HL-60 (cell line): ENCODE results near the gene SDSL.

Experiments used
- POLR2AphosphoS5 ChIP-seq: IDR thresholded peaks from 2 replicates; pipeline ENCODE4 v1.6.1; 2012; ENCODE audit warnings: low read depth
- TF ChIP-seq, protein P1 (sequence below): IDR thresholded peaks from one replicate; pipeline ENCODE4 v1.5.1; 2011; ENCODE audit warnings: low read length, control low read depth, inconsistent platforms; ENCODE audit not compliant: insufficient read depth
- TF ChIP-seq, protein P2 (sequence below): IDR thresholded peaks from 2 replicates; pipeline ENCODE4 v1.6.1; 2012; ENCODE audit warnings: low read depth; ENCODE audit not compliant: insufficient replicate concordance

DNA sequence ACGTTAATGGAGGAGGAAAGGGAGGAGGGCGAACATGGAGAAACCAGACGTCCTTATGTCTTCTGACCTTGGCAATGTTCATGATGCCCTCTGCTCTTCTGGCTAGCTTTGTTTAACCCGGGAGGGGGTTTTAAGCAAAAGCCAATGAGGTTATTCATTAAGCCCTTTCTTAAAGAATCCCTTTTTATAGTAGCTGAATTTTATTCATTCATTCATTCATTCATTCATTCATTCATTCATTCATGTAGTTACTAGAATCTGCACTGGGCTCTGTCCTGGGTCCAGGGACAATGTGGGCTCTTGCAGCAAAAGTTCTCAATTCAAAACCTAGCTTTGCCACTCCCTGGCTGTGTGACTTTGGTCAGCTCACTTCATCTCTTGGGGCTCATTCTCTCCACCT, 35.5 kb downstream of the SDSL start:
- TF ChIP-seq, protein P1, sequence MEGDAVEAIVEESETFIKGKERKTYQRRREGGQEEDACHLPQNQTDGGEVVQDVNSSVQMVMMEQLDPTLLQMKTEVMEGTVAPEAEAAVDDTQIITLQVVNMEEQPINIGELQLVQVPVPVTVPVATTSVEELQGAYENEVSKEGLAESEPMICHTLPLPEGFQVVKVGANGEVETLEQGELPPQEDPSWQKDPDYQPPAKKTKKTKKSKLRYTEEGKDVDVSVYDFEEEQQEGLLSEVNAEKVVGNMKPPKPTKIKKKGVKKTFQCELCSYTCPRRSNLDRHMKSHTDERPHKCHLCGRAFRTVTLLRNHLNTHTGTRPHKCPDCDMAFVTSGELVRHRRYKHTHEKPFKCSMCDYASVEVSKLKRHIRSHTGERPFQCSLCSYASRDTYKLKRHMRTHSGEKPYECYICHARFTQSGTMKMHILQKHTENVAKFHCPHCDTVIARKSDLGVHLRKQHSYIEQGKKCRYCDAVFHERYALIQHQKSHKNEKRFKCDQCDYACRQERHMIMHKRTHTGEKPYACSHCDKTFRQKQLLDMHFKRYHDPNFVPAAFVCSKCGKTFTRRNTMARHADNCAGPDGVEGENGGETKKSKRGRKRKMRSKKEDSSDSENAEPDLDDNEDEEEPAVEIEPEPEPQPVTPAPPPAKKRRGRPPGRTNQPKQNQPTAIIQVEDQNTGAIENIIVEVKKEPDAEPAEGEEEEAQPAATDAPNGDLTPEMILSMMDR = no peak
- TF ChIP-seq POLR2AphosphoS5 = no peak
- TF ChIP-seq, protein P2, sequence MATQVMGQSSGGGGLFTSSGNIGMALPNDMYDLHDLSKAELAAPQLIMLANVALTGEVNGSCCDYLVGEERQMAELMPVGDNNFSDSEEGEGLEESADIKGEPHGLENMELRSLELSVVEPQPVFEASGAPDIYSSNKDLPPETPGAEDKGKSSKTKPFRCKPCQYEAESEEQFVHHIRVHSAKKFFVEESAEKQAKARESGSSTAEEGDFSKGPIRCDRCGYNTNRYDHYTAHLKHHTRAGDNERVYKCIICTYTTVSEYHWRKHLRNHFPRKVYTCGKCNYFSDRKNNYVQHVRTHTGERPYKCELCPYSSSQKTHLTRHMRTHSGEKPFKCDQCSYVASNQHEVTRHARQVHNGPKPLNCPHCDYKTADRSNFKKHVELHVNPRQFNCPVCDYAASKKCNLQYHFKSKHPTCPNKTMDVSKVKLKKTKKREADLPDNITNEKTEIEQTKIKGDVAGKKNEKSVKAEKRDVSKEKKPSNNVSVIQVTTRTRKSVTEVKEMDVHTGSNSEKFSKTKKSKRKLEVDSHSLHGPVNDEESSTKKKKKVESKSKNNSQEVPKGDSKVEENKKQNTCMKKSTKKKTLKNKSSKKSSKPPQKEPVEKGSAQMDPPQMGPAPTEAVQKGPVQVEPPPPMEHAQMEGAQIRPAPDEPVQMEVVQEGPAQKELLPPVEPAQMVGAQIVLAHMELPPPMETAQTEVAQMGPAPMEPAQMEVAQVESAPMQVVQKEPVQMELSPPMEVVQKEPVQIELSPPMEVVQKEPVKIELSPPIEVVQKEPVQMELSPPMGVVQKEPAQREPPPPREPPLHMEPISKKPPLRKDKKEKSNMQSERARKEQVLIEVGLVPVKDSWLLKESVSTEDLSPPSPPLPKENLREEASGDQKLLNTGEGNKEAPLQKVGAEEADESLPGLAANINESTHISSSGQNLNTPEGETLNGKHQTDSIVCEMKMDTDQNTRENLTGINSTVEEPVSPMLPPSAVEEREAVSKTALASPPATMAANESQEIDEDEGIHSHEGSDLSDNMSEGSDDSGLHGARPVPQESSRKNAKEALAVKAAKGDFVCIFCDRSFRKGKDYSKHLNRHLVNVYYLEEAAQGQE = no peak
